Measurements from ENCODE around the gene KCTD13. TPM values are rescaled to one million over a fixed set of nuclear protein-coding genes. Genes with fewer than 3 reads are reported as not detected.

KCTD13 gene
- total and polyA plus RNA-seq, 2 of the 8 experiments (the other 6 are each of a cell fraction or from before 2014, with no cell fraction given), result 9.2 to 10.8 TPM

GRCh38 chr16:29909391-29909790, 16.6 kb downstream of the KCTD13 start:
- H3K4me1 ChIP-seq (replicated peaks in 1 of 4; ENCODE audit: control insufficient read depth in 3 of 4, insufficient read depth in 4 of 4, low read length in 3 of 4), result peaks cover 0 to 6% (median 2%) of the 10 kb centered on the region in 4 experiments; a peak in 3 of 7 replicates
- no peak overlapping the region for H4K8ac ChIP-seq (ENCODE audit: extremely low read depth, insufficient read depth, low read length)
- no peak overlapping the region for H3K56ac ChIP-seq (replicated peaks; ENCODE audit: insufficient read length, low read depth, low read length)
- H3K79me2 ChIP-seq (ENCODE audit: control insufficient read depth in 1 of 2, insufficient read depth in 2 of 2, low read length in 2 of 2), result no peaks in the 10 kb centered on the region
- POLR2A ChIA-PET (ENCODE audit: partially characterized antibody), result interaction anchor here (0.7 to 6.4 kb wide), 9 partner anchors 9 to 199 kb away, joined by 3 to 52 read pairs (median 3); partner anchors contain the start of genes ASPHD1, HIRIP3, INO80E and SEZ6L2
- no peak overlapping the region for H3K18ac ChIP-seq (ENCODE audit: extremely low read depth, low read length)
- no peak overlapping the region for H2BK20ac ChIP-seq (ENCODE audit: low read length)
- DNase-seq (ENCODE audit: low read depth in 1 of 2, low spot score in 2 of 2) (no peak), FAIRE-seq (no peak)
- no peaks in the 10 kb centered on the region for H3K79me1 ChIP-seq (ENCODE audit: low read depth, low read length)
- no peaks in the 10 kb centered on the region for H3K9me3 ChIP-seq (ENCODE audit: insufficient read depth in 2 of 2, low read depth in 1 of 2, low read length in 1 of 2)
- H2BK120ac ChIP-seq (replicated peaks; ENCODE audit: low read depth, low read length), result no peak overlapping the region
- no peak overlapping the region for H3K27ac ChIP-seq (ENCODE audit: low read depth, low read length)
- H2BK5ac ChIP-seq (ENCODE audit: low read depth, low read length), result no peak overlapping the region
- H3K4ac ChIP-seq (replicated peaks; ENCODE audit: insufficient read length, low read depth, low read length), result no peak overlapping the region
- H2BK15ac ChIP-seq (ENCODE audit: low read length), result no peak overlapping the region
- H4K91ac ChIP-seq (replicated peaks; ENCODE audit: insufficient read length, low read length), result no peak overlapping the region
- no peak overlapping the region for H2AK5ac ChIP-seq (ENCODE audit: low read depth, low read length)
- no peak overlapping the region for H3K23ac ChIP-seq (ENCODE audit: insufficient read length)
- H2AFZ ChIP-seq (ENCODE audit: low read length), result no peak overlapping the region
- H3K4me3 ChIP-seq (ENCODE audit: extremely low read depth in 1 of 4, insufficient read depth in 2 of 4, low read depth in 3 of 4, low read length in 4 of 4), result no peak overlapping the region
- peaks cover 0 to 3% of the 10 kb centered on the region in 2 experiments for H4K20me1 ChIP-seq (replicated peaks in 1 of 2; ENCODE audit: control insufficient read depth in 1 of 2, insufficient read depth in 2 of 2, low read length in 2 of 2)
- no peaks in the 10 kb centered on the region for H3K23me2 ChIP-seq (ENCODE audit: low read depth, low read length)
- no peak overlapping the region for H3K4me2 ChIP-seq (ENCODE audit: insufficient read depth in 1 of 2, low read depth in 2 of 2, low read length in 2 of 2)
- H3K14ac ChIP-seq (ENCODE audit: insufficient read length), result no peak overlapping the region
- peaks cover 0 to 4% (median 0%) of the 10 kb centered on the region in 4 experiments; a peak in 4 of 8 replicates for H3K36me3 ChIP-seq (ENCODE audit: control insufficient read depth in 2 of 4, insufficient read depth in 4 of 4, low read length in 3 of 4)
- 97% methylated on average over 2 of the region's 2 CpGs; no CpG with 5 or more reads in 1 of the 2 experiments for WGBS, 2 experiments (ENCODE audit: extremely low coverage in 1 of 2, insufficient coverage in 1 of 2, insufficient read length in 1 of 2, insufficient replicate concordance in 2 of 2, low coverage in 1 of 2, low lambda C conversion rate in 2 of 2, missing lambda C conversion rate in 1 of 2)
- H2BK12ac ChIP-seq (ENCODE audit: low read depth, low read length), result no peak overlapping the region
- no peaks in the 10 kb centered on the region for H3K27me3 ChIP-seq (replicated peaks in 1 of 4; ENCODE audit: control insufficient read depth in 3 of 4, extremely low read depth in 1 of 4, insufficient read depth in 3 of 4, low read length in 3 of 4)
- no peak overlapping the region for H4K5ac ChIP-seq (ENCODE audit: insufficient read length, low read depth, low read length)
- no peak overlapping the region for H3K9ac ChIP-seq (replicated peaks in 1 of 4; ENCODE audit: extremely low read depth in 1 of 4, low read depth in 3 of 4, low read length in 3 of 4)
- CTCF ChIA-PET (ENCODE audit: partially characterized antibody), result interaction anchor here (0.5 to 2.7 kb wide), 6 partner anchors 14 to 146 kb away, joined by 3 to 14 read pairs (median 4); partner anchors contain the start of gene KCTD13
- TF ChIP-seq SP4 (IDR thresholded peaks at IDR 0.05; ENCODE audit: low read length) (no peak), CHD1 (IDR thresholded peaks at IDR 0.05; ENCODE audit: low read depth, low read length) (no peak), HDAC6 (IDR thresholded peaks at IDR 0.05; ENCODE audit: low read depth, low read length) (no peak), JUN (IDR thresholded peaks at IDR 0.05; ENCODE audit: low read depth, low read length) (no peak), EGR1 (IDR thresholded peaks at IDR 0.05; ENCODE audit: borderline replicate concordance, low read depth, low read length) (no peak), YY1 (IDR thresholded peaks at IDR 0.05; ENCODE audit: low read depth, low read length) (no peak), E2F6 (IDR thresholded peaks at IDR 0.05) (no peak), TCF12 (IDR thresholded peaks at IDR 0.05; ENCODE audit: low read depth, low read length) (no peak), USF2 (IDR thresholded peaks at IDR 0.05; ENCODE audit: low read length) (no peak), ASH2L (IDR thresholded peaks at IDR 0.05; ENCODE audit: low read length) (no peak), KDM1A (IDR thresholded peaks at IDR 0.05; ENCODE audit: borderline replicate concordance, low read length) (no peak), SIX5 (IDR thresholded peaks at IDR 0.05; ENCODE audit: low read depth, low read length) (no peak), SUZ12 (IDR thresholded peaks at IDR 0.05; ENCODE audit: low read length) (no peak)

Measured in H1 (cell line).